SKM-1 treated with dmso at 0.1 percent for 144 hours (cell line): Measurements from ENCODE around the gene ZNF341.

Experiments
- DNase-seq: peaks from one replicate; lab custom pipeline; 2025; ENCODE audit not compliant: unreplicated experiment; lab: John Stamatoyannopoulos, UW

ZNF341 gene

DNA sequence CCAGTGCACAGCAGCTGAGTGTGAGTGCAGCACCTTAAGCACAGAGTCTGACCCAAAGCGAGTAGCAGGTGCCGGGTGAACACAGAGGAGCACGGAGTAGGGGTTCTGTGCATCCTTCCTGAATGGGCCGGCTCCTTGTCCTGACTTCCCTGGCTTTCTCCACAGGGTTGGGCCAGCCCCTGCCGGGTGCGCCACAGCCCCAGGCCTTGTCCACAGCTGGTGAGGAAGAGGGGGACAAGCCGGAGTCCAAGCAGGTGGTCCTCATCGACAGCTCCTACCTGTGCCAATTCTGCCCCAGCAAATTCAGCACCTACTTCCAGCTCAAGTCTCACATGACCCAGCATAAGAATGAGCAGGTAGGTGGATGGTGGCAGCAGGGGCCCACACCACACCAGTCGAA, 34.9 kb downstream of the ZNF341 start:
- no peak for DNase-seq

GRCh38 chr20:33767777-33768138, 36.0 kb downstream of the ZNF341 start:
- no peak for DNase-seq

DNA sequence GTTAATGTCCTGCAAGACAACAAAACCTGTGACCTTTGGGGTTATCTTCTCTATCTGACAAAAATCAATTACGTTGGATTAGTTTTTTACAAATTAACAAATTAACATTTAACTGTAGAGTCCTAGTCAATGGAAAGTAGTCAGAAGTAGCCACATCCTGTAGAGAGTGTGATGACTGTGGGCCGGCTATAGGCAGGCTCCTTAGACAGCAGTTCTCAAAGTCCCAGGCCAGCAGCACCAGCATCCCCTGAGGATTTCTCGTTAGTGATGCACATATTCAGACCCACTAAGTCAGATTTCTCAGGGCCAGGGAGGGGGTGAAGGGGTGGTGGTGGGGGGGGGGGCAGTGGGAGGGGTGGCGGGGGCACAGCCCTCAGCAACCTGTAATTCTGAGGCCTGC, 37.2 kb downstream of the ZNF341 start:
- no peak for DNase-seq

GRCh38 chr20:33770005-33770404, 38.2 kb downstream of the ZNF341 start:
- no peak for DNase-seq

- DNase-seq, result no peak
Observed at GRCh38 chr20:33771938-33772337, 40.1 kb downstream of the ZNF341 start.

DNA sequence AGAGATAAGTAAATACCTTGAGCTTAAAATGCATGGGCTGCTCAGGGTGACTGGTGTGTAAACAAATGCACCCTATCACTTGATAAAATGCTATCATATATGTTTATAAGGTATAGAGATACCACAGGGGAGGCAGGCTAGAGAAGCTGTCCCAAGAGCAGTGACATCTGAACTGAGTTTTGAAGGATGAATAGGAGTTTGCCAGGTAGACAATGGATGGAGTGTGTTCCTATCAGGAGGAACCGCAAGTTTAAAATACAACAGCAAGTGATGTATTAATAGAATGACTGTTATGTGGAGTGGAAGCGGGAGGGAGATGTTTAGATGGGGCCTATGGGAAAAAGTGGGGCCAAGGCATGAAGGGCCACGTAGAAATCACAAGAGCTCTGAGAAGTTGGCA, 40.6 kb downstream of the ZNF341 start:
- no peak for DNase-seq

- no peak for DNase-seq
Observed at GRCh38 chr20:33773412-33774089, 41.8 kb downstream of the ZNF341 start.

GRCh38 chr20:33777816-33778215, 46.0 kb downstream of the ZNF341 start:
- DNase-seq, result no peak

GRCh38 chr20:33781133-33781532, 49.3 kb downstream of the ZNF341 start:
- DNase-seq, result no peak

DNA sequence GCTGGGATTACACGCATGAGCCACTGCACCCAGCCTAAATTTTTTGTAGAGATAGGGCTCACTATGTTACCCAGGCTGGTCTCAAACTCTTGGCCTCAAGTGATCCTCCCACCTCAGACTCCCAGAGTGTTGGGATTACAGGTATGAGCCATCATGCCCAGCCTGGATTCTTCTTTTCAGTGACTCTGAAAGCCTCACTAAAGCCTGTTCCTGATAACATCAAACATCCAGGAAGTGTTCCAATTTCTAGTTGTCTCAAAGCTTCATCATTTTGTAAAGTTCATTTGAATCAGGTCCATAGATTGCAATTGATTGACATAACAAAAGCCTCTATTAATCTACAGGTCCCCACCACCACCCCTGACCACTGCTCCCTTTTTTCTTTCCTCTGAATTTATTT, 50.1 kb downstream of the ZNF341 start:
- no peak for DNase-seq

GRCh38 chr20:33783256-33783655, 51.5 kb downstream of the ZNF341 start:
- no peak for DNase-seq

DNA sequence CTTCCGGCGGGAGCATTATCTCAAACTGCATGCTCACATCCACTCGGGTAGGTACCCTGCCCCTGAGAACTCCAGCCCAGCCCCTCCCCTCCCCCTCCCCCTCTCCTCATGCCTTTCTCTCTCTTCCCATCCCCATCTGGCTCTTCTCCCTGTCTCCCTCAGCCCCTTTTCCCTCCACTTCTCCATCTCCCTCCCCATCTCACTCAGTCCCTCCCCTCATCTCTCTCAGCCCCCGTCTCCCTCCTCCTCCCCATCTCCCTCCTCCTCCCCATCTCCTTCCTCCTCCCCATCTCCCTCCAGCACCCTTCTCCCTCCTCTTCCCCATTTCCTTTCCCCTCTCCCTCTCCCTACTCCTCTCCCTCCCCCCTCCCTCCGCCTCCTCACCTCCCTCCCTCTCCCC, 52.0 kb downstream of the ZNF341 start:
- no peak for DNase-seq

- no peak for DNase-seq
Observed at GRCh38 chr20:33784225-33784624, 52.4 kb downstream of the ZNF341 start.

DNA sequence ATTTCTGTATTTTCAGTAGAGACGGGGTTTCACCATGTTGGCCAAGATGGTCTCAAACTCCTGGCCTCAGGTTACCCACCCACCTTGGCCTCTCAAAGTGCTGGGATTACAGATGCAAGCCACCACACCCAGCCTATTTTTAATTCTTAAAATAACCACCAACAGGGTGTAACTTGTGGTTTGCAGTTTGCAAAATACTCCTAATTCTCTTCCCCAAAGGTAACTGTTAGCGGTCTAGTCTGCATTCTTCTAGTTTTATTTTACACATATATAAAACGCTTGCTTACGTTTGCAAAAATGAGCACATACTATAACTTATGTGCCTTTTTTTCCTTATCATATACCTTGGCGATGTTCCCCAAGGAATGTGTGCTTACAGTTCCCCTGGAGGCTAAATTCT, 53.7 kb downstream of the ZNF341 start:
- DNase-seq, result peak; percentile 54

- DNase-seq, result no peak
Observed at GRCh38 chr20:33787253-33787891, 55.6 kb downstream of the ZNF341 start.

DNA sequence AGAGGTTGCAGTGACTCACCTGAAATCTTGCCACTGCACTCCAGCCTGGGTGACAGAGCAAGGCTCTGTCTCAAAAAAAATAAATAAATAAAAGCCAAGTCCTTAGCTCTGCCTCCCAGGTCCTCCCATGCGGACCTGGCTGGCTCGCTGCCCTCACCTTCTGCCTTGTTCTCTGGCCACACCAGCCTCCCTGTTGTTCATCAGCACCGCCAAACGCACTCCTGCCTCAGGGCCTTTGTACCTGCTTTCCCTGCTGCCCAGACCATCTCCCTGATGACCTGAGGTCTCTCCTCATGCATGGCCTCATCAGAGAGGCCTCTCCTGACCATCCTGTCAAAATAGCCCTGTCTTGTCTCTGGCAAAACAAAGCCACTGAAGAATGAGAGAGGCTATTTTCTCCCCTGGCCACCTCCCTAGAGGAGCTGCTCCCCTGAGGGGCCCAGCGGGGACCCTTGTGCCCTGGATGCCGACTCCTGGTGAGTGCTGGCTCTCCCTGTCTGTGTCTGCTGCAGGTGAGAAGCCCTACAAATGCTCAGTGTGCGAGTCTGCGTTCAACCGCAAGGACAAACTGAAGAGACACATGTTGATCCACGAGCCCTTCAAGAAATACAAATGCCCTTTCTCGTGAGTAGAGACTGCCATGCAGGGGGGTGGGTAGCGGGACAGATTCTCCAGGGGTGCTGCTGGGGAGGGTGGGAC, 56.7 kb downstream of the ZNF341 start:
- DNase-seq, result no peak

DNA sequence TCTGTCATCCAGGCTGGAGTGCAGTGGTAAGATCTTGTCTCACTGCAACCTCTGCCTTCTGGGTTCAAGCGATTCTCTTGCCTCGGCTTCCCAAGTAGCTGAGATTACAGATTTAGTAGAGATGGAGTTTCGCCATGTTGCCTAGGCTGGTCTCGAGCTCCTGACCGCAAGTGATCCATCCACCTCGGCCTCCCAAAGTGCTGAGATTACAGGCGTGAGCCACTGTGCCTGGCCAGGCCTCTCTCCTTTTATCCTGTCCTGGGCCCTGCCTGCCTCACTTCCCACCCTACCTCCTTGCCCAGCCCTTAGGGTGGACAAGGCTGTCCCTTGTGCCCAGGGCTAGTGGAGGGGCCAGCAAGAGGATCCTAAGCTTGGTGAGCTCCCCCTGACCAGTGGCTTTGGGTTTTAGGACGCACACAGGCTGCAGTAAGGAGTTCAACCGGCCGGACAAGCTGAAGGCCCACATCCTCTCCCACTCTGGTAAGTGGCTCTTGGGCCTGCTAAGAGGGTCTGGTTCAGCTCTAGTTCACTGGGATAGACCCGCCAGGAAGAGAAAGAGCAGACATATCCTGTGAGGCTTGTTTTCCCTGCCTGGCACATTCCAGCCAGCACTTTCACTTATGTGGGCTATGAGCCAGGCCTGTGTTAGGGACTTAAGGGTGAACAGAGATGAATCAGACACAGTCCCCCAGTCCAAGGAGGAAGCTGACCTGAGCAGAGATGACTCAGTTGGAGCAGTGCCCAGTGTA, 57.5 kb downstream of the ZNF341 start:
- DNase-seq, result no peak

DNA sequence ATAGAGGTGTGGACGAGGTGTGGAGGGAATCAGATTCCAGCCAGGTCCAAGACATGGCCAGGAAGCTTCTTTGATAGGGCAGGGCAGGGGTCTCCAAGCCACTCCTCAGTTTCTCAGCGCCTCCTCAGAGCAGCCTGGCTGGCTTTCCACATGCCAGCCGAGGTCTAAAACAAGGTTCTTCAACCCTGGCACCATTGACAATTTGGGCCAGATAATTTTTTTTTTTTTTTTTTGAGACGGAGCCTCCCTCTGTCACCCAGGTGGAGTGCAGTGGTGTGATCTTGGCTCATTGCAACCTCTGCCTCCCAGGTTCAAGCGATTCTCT, 58.0 kb downstream of the ZNF341 start:
- DNase-seq, result no peak

GRCh38 chr20:33790566-33790965, 58.8 kb downstream of the ZNF341 start:
- no peak for DNase-seq

GRCh38 chr20:33791021-33791420, 59.2 kb downstream of the ZNF341 start:
- DNase-seq, result no peak

- DNase-seq, result no peak
Observed at GRCh38 chr20:33791540-33791939, 59.7 kb downstream of the ZNF341 start.
